ENCODE measurements around the gene FCRLA. TPM values are rescaled to one million over a fixed set of nuclear protein-coding genes. Genes with fewer than 3 reads are reported as not detected.

The FCRLA gene
- total RNA-seq, 1 experiment from 2014 or later = 0.25 TPM

GRCh38 chr1:161739865-161740566 is 33.0 kb downstream of the FCRLA start:
- Histone ChIP-seq H4K20me1 (ENCODE audit: insufficient read depth) (no peaks in the 10 kb centered on the region), H3K79me2 (ENCODE audit: insufficient read depth, low read length) (no peaks in the 10 kb centered on the region), H3K9me3 (ENCODE audit: control insufficient read depth in 1 of 2, insufficient read depth in 1 of 2, low read depth in 1 of 2, low read length in 2 of 2) (no peaks in the 10 kb centered on the region), H3K4me1 (ENCODE audit: control insufficient read depth in 1 of 2, insufficient read depth in 2 of 2, low read length in 2 of 2) (peaks cover 2 to 23% of the 10 kb centered on the region in 2 experiments; a peak in 2 of 4 replicates), H3K9me2 (ENCODE audit: insufficient read depth) (no peaks in the 10 kb centered on the region), H3K36me3 (ENCODE audit: control insufficient read depth in 1 of 2, insufficient read depth in 2 of 2, low read length in 2 of 2) (no peaks in the 10 kb centered on the region), H2AFZ (ENCODE audit: low read depth, low read length, poor library complexity, severe bottlenecking) (no peak overlapping the region), H3K4me3 (replicated peaks in 1 of 2; ENCODE audit: low read depth in 1 of 2, low read length in 2 of 2) (no peak overlapping the region), H3K9ac (ENCODE audit: low read length) (no peak overlapping the region), H3K27ac (ENCODE audit: low read depth, low read length) (no peak overlapping the region), H3K27me3 (ENCODE audit: insufficient read depth, low read length) (no peaks in the 10 kb centered on the region), H3K4me2 (ENCODE audit: low read length) (no peak overlapping the region)
- no peak for DNase-seq (ENCODE audit: low read depth, low spot score)
- no peak for ATAC-seq
- RAD21 ChIA-PET (ENCODE audit: low non-redundant PET in 1 of 2, low total read pairs in 2 of 2, uncharacterized antibody in 2 of 2, unreplicated experiment in 2 of 2) = interaction anchor here in 1 of 2 experiments (1.5 kb wide), 1 partner anchor 255 kb away, joined by 5 read pairs; no protein-coding TSS in a partner anchor
- no TSS peak for BruUV-seq (replicated peaks)
- POLR2A ChIA-PET = interaction anchor here (0.7 kb wide), 1 partner anchor 60 kb away, joined by 4 read pairs; no protein-coding TSS in a partner anchor
- intact Hi-C loops (cut with micrococcal nuclease) = loop anchor here (5.0 kb wide), 3 partner anchors 93 to 198 kb away; no protein-coding TSS in a partner anchor
- no peak for TF ChIP-seq JUND (IDR thresholded peaks at IDR 0.05)
- no peak for TF ChIP-seq CEBPB (IDR thresholded peaks at IDR 0.05; ENCODE audit: low read depth)
- no peak for TF ChIP-seq EZH2 (IDR thresholded peaks at IDR 0.05)
- no peak for TF ChIP-seq FOSL1 (IDR thresholded peaks at IDR 0.05; ENCODE audit: low read depth)
- no peak for TF ChIP-seq ZNF274 (IDR thresholded peaks at IDR 0.05; ENCODE audit: low read depth, low read length)
- no peak for TF ChIP-seq CBX3 (IDR thresholded peaks at IDR 0.05; ENCODE audit: low read depth)
- CTCF ChIA-PET = interaction anchor here (0.9 to 3.7 kb wide), 6 partner anchors 10 to 297 kb away, joined by 3 to 16 read pairs (median 10); partner anchors contain the start of gene DUSP12

- H3K9ac ChIP-seq (ENCODE audit: low read length) = no peak overlapping the region
- ChIA-PET CTCF (interaction anchor here (0.9 to 2.1 kb wide), 7 partner anchors 9 to 575 kb away, joined by 3 to 12 read pairs (median 3); partner anchors contain the start of gene PPOX), RAD21 (ENCODE audit: low non-redundant PET in 1 of 2, low total read pairs in 2 of 2, uncharacterized antibody in 2 of 2, unreplicated experiment in 2 of 2) (no interaction called here)
- TF ChIP-seq ATF3 (IDR thresholded peaks at IDR 0.05) = no peak
- TF ChIP-seq CBX3 (IDR thresholded peaks at IDR 0.05; ENCODE audit: low read depth) = no peak
- TF ChIP-seq SP1 (IDR thresholded peaks at IDR 0.05; ENCODE audit: low read depth) = no peak
- no peak for TF ChIP-seq YY1 (IDR thresholded peaks at IDR 0.05; ENCODE audit: extremely low read depth, insufficient replicate concordance, low read depth, low read length)
- no peak for TF ChIP-seq RAD21 (IDR thresholded peaks at IDR 0.05; ENCODE audit: low read depth)
- TF ChIP-seq ZBTB33 (IDR thresholded peaks at IDR 0.05; ENCODE audit: extremely low read depth, insufficient replicate concordance, low read length) = no peak
- no peak for TF ChIP-seq TCF7L2 (IDR thresholded peaks at IDR 0.05; ENCODE audit: borderline replicate concordance, extremely low read depth, insufficient read depth, insufficient read length)
- no peak for TF ChIP-seq REST (IDR thresholded peaks at IDR 0.05; ENCODE audit: low read depth)
Observed at GRCh38 chr1:161740921-161741320, 33.9 kb downstream of the FCRLA start.

More at GRCh38 chr1:161740921-161741320, 33.9 kb downstream of the FCRLA start:
- intact Hi-C loops (cut with micrococcal nuclease) = loop anchor here (1.0 kb wide), 1 partner anchor 254 kb away; no protein-coding TSS in a partner anchor
- H3K27me3 ChIP-seq (ENCODE audit: insufficient read depth, low read length) = no peaks in the 10 kb centered on the region
- no peaks in the 10 kb centered on the region for H3K36me3 ChIP-seq (ENCODE audit: control insufficient read depth in 1 of 2, insufficient read depth in 2 of 2, low read length in 2 of 2)
- POLR2A ChIA-PET = no interaction called here
- H3K4me3 ChIP-seq (replicated peaks in 1 of 2; ENCODE audit: low read depth in 1 of 2, low read length in 2 of 2) = no peak overlapping the region
- ATAC-seq = no peak
- H3K4me1 ChIP-seq (ENCODE audit: control insufficient read depth in 1 of 2, insufficient read depth in 2 of 2, low read length in 2 of 2) = peaks cover 2 to 20% of the 10 kb centered on the region in 2 experiments; a peak in 2 of 4 replicates
- no peaks in the 10 kb centered on the region for H3K79me2 ChIP-seq (ENCODE audit: insufficient read depth, low read length)
- no TSS peak for BruUV-seq (replicated peaks)
- no peaks in the 10 kb centered on the region for H4K20me1 ChIP-seq (ENCODE audit: insufficient read depth)
- no peak overlapping the region for H3K27ac ChIP-seq (ENCODE audit: low read depth, low read length)
- no peak overlapping the region for H3K4me2 ChIP-seq (ENCODE audit: low read length)
- no peak for DNase-seq (ENCODE audit: low read depth, low spot score)
- no peaks in the 10 kb centered on the region for H3K9me2 ChIP-seq (ENCODE audit: insufficient read depth)
- no peaks in the 10 kb centered on the region for H3K9me3 ChIP-seq (ENCODE audit: control insufficient read depth in 1 of 2, insufficient read depth in 1 of 2, low read depth in 1 of 2, low read length in 2 of 2)
- peak overlapping the region; percentile 67 for H2AFZ ChIP-seq (ENCODE audit: low read depth, low read length, poor library complexity, severe bottlenecking)
